Dendritic cell treated with granulocyte-macrophage colony-stimulating factor and Interleukin-4, amounts not matched to agents 40 ng/mL and 50 ng/mL, for 4 days (primary cell): ENCODE measurements around the gene HSPE1.
"Not testable (repeated sequence)": the region's sequence is repeated elsewhere in the genome, so short reads cannot be mapped to it uniquely, and the experiment has no call there.

ENCODE experiments used
- H3K27ac Mint-ChIP-seq: one replicate; pipeline ENCODE4 v1.8.0; 2022; ENCODE audit warnings: mild to moderate bottlenecking, mixed read lengths
- H3K27me3 Mint-ChIP-seq: one replicate; pipeline ENCODE4 v1.8.0; 2022; ENCODE audit warnings: mild to moderate bottlenecking, mixed read lengths
- H3K36me3 Mint-ChIP-seq: one replicate; pipeline ENCODE4 v1.8.0; 2022; ENCODE audit warnings: low read depth, mixed read lengths
- H3K4me1 Mint-ChIP-seq: one replicate; pipeline ENCODE4 v1.8.0; 2022; ENCODE audit warnings: low read depth, mixed read lengths
- H3K4me3 Mint-ChIP-seq: one replicate; pipeline ENCODE4 v1.8.0; 2022; ENCODE audit warnings: mild to moderate bottlenecking, moderate library complexity, mixed read lengths
- H3K9me3 Mint-ChIP-seq: one replicate; pipeline ENCODE4 v1.8.0; 2022; ENCODE audit warnings: mixed read lengths
- intact Hi-C: fragments of 100-400 bp; cut with micrococcal nuclease; formaldehyde crosslinking; loops from one replicate; pipeline ENCODE4 v1.15.0; 2022

The HSPE1 gene

GRCh38 chr2:197551260-197551659, 51.1 kb downstream of the HSPE1 start:
- H3K9me3 Mint-ChIP-seq, H3K27ac Mint-ChIP-seq, H3K4me3 Mint-ChIP-seq, H3K4me1 Mint-ChIP-seq, intact Hi-C loops, H3K27me3 Mint-ChIP-seq: not testable (repeated sequence)
- peaks cover 69% of the 10 kb centered on the region for H3K36me3 Mint-ChIP-seq
